ENCODE measurements around the gene TMEM245.

The TMEM245 gene

GRCh38 chr9:109134167-109134578 is 14.4 kb upstream of the TMEM245 start:
- no peaks in the 10 kb centered on the region for H3K4me1 ChIP-seq (ENCODE audit: control insufficient read depth, insufficient read depth, low read depth, low read length)
- 95% methylated on average over 1 of the region's 1 CpG for WGBS

GRCh38 chr9:109133533-109133932 is 13.8 kb upstream of the TMEM245 start:
- Histone ChIP-seq H2BK120ac (ENCODE audit: low read depth, low read length) (no peak overlapping the region), H3K9me3 (ENCODE audit: control insufficient read depth, low read length) (no peaks in the 10 kb centered on the region), H3K18ac (ENCODE audit: low read depth in 1 of 2, low read length in 2 of 2) (no peak overlapping the region), H3K36me3 (ENCODE audit: control insufficient read depth in 1 of 2, insufficient read depth in 2 of 2, low read depth in 1 of 2, low read length in 2 of 2) (no peaks in the 10 kb centered on the region), H4K91ac (ENCODE audit: low read length) (no peak overlapping the region), H2BK12ac (ENCODE audit: low read length in 2 of 2) (no peak overlapping the region), H3K4me2 (ENCODE audit: low read length, poor library complexity, severe bottlenecking) (no peak overlapping the region), H4K8ac (ENCODE audit: low read length) (no peak overlapping the region), H3K9ac (ENCODE audit: low read length) (no peak overlapping the region), H3K14ac (ENCODE audit: low read length in 2 of 2) (no peak overlapping the region), H3K4me1 (ENCODE audit: control insufficient read depth, insufficient read depth, low read depth, low read length) (no peaks in the 10 kb centered on the region), H2BK5ac (ENCODE audit: low read depth, low read length, poor library complexity, severe bottlenecking) (no peak overlapping the region), H3K27ac (ENCODE audit: low read length, poor library complexity, severe bottlenecking) (no peak overlapping the region), H3K79me1 (replicated peaks; ENCODE audit: low read length, poor library complexity, severe bottlenecking) (no peaks in the 10 kb centered on the region), H3K23ac (ENCODE audit: low read length in 2 of 2) (no peak overlapping the region), H3K27me3 (ENCODE audit: control insufficient read depth in 1 of 2, insufficient read depth in 1 of 2, low read length in 2 of 2) (peaks cover 0 to 3% of the 10 kb centered on the region in 2 experiments), H2BK15ac (ENCODE audit: low read depth, poor library complexity, severe bottlenecking) (no peak overlapping the region), H2AK5ac (ENCODE audit: low read length, severe bottlenecking) (no peak overlapping the region), H3K4me3 (ENCODE audit: insufficient read depth in 1 of 2, low read depth in 1 of 2, low read length in 2 of 2) (no peak overlapping the region), H3K4ac (ENCODE audit: low read depth in 1 of 2, low read length in 2 of 2) (no peak overlapping the region), H2AFZ (ENCODE audit: low read depth, low read length) (no peak overlapping the region)
- WGBS = no CpG with 5 or more reads among the region's 2 CpGs
- no peak for DNase-seq

More at GRCh38 chr9:109134167-109134578, 14.4 kb upstream of the TMEM245 start:
- H3K4ac ChIP-seq (ENCODE audit: low read depth in 1 of 2, low read length in 2 of 2) = no peak overlapping the region
- no peak overlapping the region for H3K4me2 ChIP-seq (ENCODE audit: low read length, poor library complexity, severe bottlenecking)
- no peak overlapping the region for H3K23ac ChIP-seq (ENCODE audit: low read length in 2 of 2)
- H3K27me3 ChIP-seq (ENCODE audit: control insufficient read depth in 1 of 2, insufficient read depth in 1 of 2, low read length in 2 of 2) = peaks cover 0 to 3% of the 10 kb centered on the region in 2 experiments
- DNase-seq = no peak
- H4K91ac ChIP-seq (ENCODE audit: low read length) = no peak overlapping the region
- no peaks in the 10 kb centered on the region for H3K9me3 ChIP-seq (ENCODE audit: control insufficient read depth, low read length)
- no peak overlapping the region for H3K4me3 ChIP-seq (ENCODE audit: insufficient read depth in 1 of 2, low read depth in 1 of 2, low read length in 2 of 2)
- no peak overlapping the region for H2BK12ac ChIP-seq (ENCODE audit: low read length in 2 of 2)
- H3K36me3 ChIP-seq (ENCODE audit: control insufficient read depth in 1 of 2, insufficient read depth in 2 of 2, low read depth in 1 of 2, low read length in 2 of 2) = no peaks in the 10 kb centered on the region
- H2BK120ac ChIP-seq (ENCODE audit: low read depth, low read length) = no peak overlapping the region
- H3K9ac ChIP-seq (ENCODE audit: low read length) = no peak overlapping the region
- no peak overlapping the region for H2BK5ac ChIP-seq (ENCODE audit: low read depth, low read length, poor library complexity, severe bottlenecking)
- H2AK5ac ChIP-seq (ENCODE audit: low read length, severe bottlenecking) = no peak overlapping the region
- H3K79me1 ChIP-seq (replicated peaks; ENCODE audit: low read length, poor library complexity, severe bottlenecking) = no peaks in the 10 kb centered on the region
- H2BK15ac ChIP-seq (ENCODE audit: low read depth, poor library complexity, severe bottlenecking) = no peak overlapping the region
- H2AFZ ChIP-seq (ENCODE audit: low read depth, low read length) = no peak overlapping the region
- H4K8ac ChIP-seq (ENCODE audit: low read length) = no peak overlapping the region
- H3K18ac ChIP-seq (ENCODE audit: low read depth in 1 of 2, low read length in 2 of 2) = no peak overlapping the region
- H3K14ac ChIP-seq (ENCODE audit: low read length in 2 of 2) = no peak overlapping the region
- no peak overlapping the region for H3K27ac ChIP-seq (ENCODE audit: low read length, poor library complexity, severe bottlenecking)

GRCh38 chr9:109132567-109133021 is 12.8 kb upstream of the TMEM245 start:
- Histone ChIP-seq H2BK120ac (ENCODE audit: low read depth, low read length) (no peak overlapping the region), H3K4ac (ENCODE audit: low read depth in 1 of 2, low read length in 2 of 2) (no peak overlapping the region), H3K79me1 (replicated peaks; ENCODE audit: low read length, poor library complexity, severe bottlenecking) (no peaks in the 10 kb centered on the region), H2BK15ac (ENCODE audit: low read depth, poor library complexity, severe bottlenecking) (no peak overlapping the region), H2AFZ (ENCODE audit: low read depth, low read length) (no peak overlapping the region), H2BK12ac (ENCODE audit: low read length in 2 of 2) (no peak overlapping the region), H3K9me3 (ENCODE audit: control insufficient read depth, low read length) (no peaks in the 10 kb centered on the region), H3K14ac (ENCODE audit: low read length in 2 of 2) (no peak overlapping the region), H3K9ac (ENCODE audit: low read length) (no peak overlapping the region), H3K4me2 (ENCODE audit: low read length, poor library complexity, severe bottlenecking) (no peak overlapping the region), H4K8ac (ENCODE audit: low read length) (no peak overlapping the region), H3K27me3 (ENCODE audit: control insufficient read depth in 1 of 2, insufficient read depth in 1 of 2, low read length in 2 of 2) (peaks cover 0 to 3% of the 10 kb centered on the region in 2 experiments), H2AK5ac (ENCODE audit: low read length, severe bottlenecking) (no peak overlapping the region), H3K4me1 (ENCODE audit: control insufficient read depth, insufficient read depth, low read depth, low read length) (no peaks in the 10 kb centered on the region), H4K91ac (ENCODE audit: low read length) (no peak overlapping the region), H3K4me3 (ENCODE audit: insufficient read depth in 1 of 2, low read depth in 1 of 2, low read length in 2 of 2) (no peak overlapping the region), H3K27ac (ENCODE audit: low read length, poor library complexity, severe bottlenecking) (no peak overlapping the region), H3K36me3 (ENCODE audit: control insufficient read depth in 1 of 2, insufficient read depth in 2 of 2, low read depth in 1 of 2, low read length in 2 of 2) (no peaks in the 10 kb centered on the region), H3K18ac (ENCODE audit: low read depth in 1 of 2, low read length in 2 of 2) (no peak overlapping the region), H3K23ac (ENCODE audit: low read length in 2 of 2) (no peak overlapping the region), H2BK5ac (ENCODE audit: low read depth, low read length, poor library complexity, severe bottlenecking) (no peak overlapping the region)
- no peak for DNase-seq
- 50% methylated on average over 1 of the region's 2 CpGs for WGBS

GRCh38 chr9:109129470-109130197 is 9.9 kb upstream of the TMEM245 start:
- Histone ChIP-seq H2BK15ac (ENCODE audit: low read depth, poor library complexity, severe bottlenecking) (no peak overlapping the region), H3K4me3 (ENCODE audit: insufficient read depth in 1 of 2, low read depth in 1 of 2, low read length in 2 of 2) (no peak overlapping the region), H2BK12ac (ENCODE audit: low read length in 2 of 2) (no peak overlapping the region), H3K79me1 (replicated peaks; ENCODE audit: low read length, poor library complexity, severe bottlenecking) (no peaks in the 10 kb centered on the region), H2BK120ac (ENCODE audit: low read depth, low read length) (no peak overlapping the region), H4K91ac (ENCODE audit: low read length) (no peak overlapping the region), H3K4me2 (ENCODE audit: low read length, poor library complexity, severe bottlenecking) (no peak overlapping the region), H3K23ac (ENCODE audit: low read length in 2 of 2) (no peak overlapping the region), H3K36me3 (ENCODE audit: control insufficient read depth in 1 of 2, insufficient read depth in 2 of 2, low read depth in 1 of 2, low read length in 2 of 2) (no peaks in the 10 kb centered on the region), H3K9me3 (ENCODE audit: control insufficient read depth, low read length) (no peaks in the 10 kb centered on the region), H3K9ac (ENCODE audit: low read length) (no peak overlapping the region), H3K27me3 (ENCODE audit: control insufficient read depth in 1 of 2, insufficient read depth in 1 of 2, low read length in 2 of 2) (no peaks in the 10 kb centered on the region), H3K18ac (ENCODE audit: low read depth in 1 of 2, low read length in 2 of 2) (no peak overlapping the region), H4K8ac (ENCODE audit: low read length) (no peak overlapping the region), H3K4me1 (ENCODE audit: control insufficient read depth, insufficient read depth, low read depth, low read length) (no peaks in the 10 kb centered on the region), H3K14ac (ENCODE audit: low read length in 2 of 2) (no peak overlapping the region), H2BK5ac (ENCODE audit: low read depth, low read length, poor library complexity, severe bottlenecking) (no peak overlapping the region), H3K27ac (ENCODE audit: low read length, poor library complexity, severe bottlenecking) (no peak overlapping the region), H2AK5ac (ENCODE audit: low read length, severe bottlenecking) (no peak overlapping the region), H3K4ac (ENCODE audit: low read depth in 1 of 2, low read length in 2 of 2) (no peak overlapping the region), H2AFZ (ENCODE audit: low read depth, low read length) (no peak overlapping the region)
- DNase-seq = no peak
- 93% methylated on average over 4 of the region's 6 CpGs for WGBS

Measured in mesenchymal stem cell (in vitro differentiated cells and primary cell).